K562 (cell line): ENCODE measurements around the gene ZBTB22. TPM values are rescaled to one million over a fixed set of nuclear protein-coding genes. Genes with fewer than 3 reads are reported as not detected.

Experiments used
- ATF6 ChIP-seq: sonication (generic); formaldehyde crosslinking; IDR thresholded peaks from 2 replicates; pipeline ENCODE4 v1.4.0; 2020; ENCODE audit warnings: mild to moderate bottlenecking, missing genetic modification reagents
- CC2D1A ChIP-seq: fragments of 450-650 bp; IDR thresholded peaks from 2 replicates; pipeline ENCODE4 v1.6.1; 2017; ENCODE audit warnings: mild to moderate bottlenecking
- CREB3L1 ChIP-seq: fragments of 450-650 bp; IDR thresholded peaks from 2 replicates; pipeline ENCODE4 v1.6.1; 2014; ENCODE audit warnings: low read depth, mild to moderate bottlenecking, moderate library complexity, borderline replicate concordance
- CSDE1 ChIP-seq, 2 experiments: fragments of 450-650 bp; IDR thresholded peaks; 2 replicates each; pipeline ENCODE4 v1.6.1; 2016; ENCODE audit warnings: mild to moderate bottlenecking in 1 of 2
- HMBOX1 ChIP-seq: sonication (generic); IDR thresholded peaks from 2 replicates; pipeline ENCODE4 v1.6.1; 2016
- MECOM ChIP-seq: fragments of 250-450 bp; sonication (Bioruptor Pico); IDR thresholded peaks from 2 replicates; pipeline ENCODE4 v1.8.0; 2022; ENCODE audit warnings: inconsistent platforms
- MED1 ChIP-seq: sonication (generic); formaldehyde crosslinking; IDR thresholded peaks from 2 replicates; pipeline ENCODE4 v1.8.1; 2023; ENCODE audit warnings: missing genetic modification reagents, borderline replicate concordance
- MEIS2 ChIP-seq: fragments of 450-650 bp; IDR thresholded peaks from 2 replicates; pipeline ENCODE4 v1.6.1; 2014; ENCODE audit warnings: mild to moderate bottlenecking; ENCODE audit not compliant: partially characterized antibody
- MITF ChIP-seq: IDR thresholded peaks from 2 replicates; pipeline ENCODE4 v1.6.1; 2014; ENCODE audit warnings: antibody characterized with exemption
- NBN ChIP-seq: fragments of 450-650 bp; IDR thresholded peaks from 2 replicates; pipeline ENCODE4 v1.6.1; 2016; ENCODE audit warnings: low read depth, mild to moderate bottlenecking
- NR2C1 ChIP-seq, 2 experiments: fragments of 450-650 bp; IDR thresholded peaks; 2 replicates each; pipeline ENCODE4 v1.6.1; 2017; ENCODE audit warnings: mild to moderate bottlenecking in 2 of 2, antibody characterized with exemption in 1 of 2, inconsistent platforms in 1 of 2, missing compliant biosample characterization in 1 of 2, missing genetic modification characterization in 1 of 2
- PHF20 ChIP-seq: fragments of 450-650 bp; IDR thresholded peaks from 2 replicates; pipeline ENCODE4 v1.6.1; 2018; ENCODE audit not compliant: partially characterized antibody
- POLR2H ChIP-seq: IDR thresholded peaks from 2 replicates; pipeline ENCODE4 v1.6.1; 2016; ENCODE audit warnings: missing genetic modification characterization, low read depth, mild to moderate bottlenecking, control low read depth, missing compliant biosample characterization, moderate library complexity
- RBM34 ChIP-seq: fragments of 200-400 bp; formaldehyde crosslinking; IDR thresholded peaks from 2 replicates; pipeline ENCODE4 v1.6.1; 2018; ENCODE audit warnings: low read length, borderline replicate concordance; ENCODE audit not compliant: insufficient read depth
- RUNX1 ChIP-seq: sonication (generic); IDR thresholded peaks from 2 replicates; pipeline ENCODE4 v1.6.1; 2016; ENCODE audit warnings: antibody characterized with exemption, low read depth
- SETDB1 ChIP-seq: IDR thresholded peaks from one replicate; pipeline ENCODE4 v1.6.1; 2012; ENCODE audit warnings: low read length, control low read depth, inconsistent platforms
- SPI1 ChIP-seq: IDR thresholded peaks from 2 replicates; pipeline ENCODE4 v1.6.1; 2011; ENCODE audit warnings: low read depth, low read length, control low read depth, borderline replicate concordance
- TAL1 ChIP-seq: fragments of 450-650 bp; IDR thresholded peaks from 2 replicates; pipeline ENCODE4 v1.6.1; 2016; ENCODE audit warnings: mild to moderate bottlenecking
- TCF7L2 ChIP-seq: fragments of 150-350 bp; IDR thresholded peaks from 2 replicates; pipeline ENCODE4 v1.6.1; 2016; ENCODE audit warnings: low read depth, mild to moderate bottlenecking, low read length, moderate library complexity
- ZNF449 ChIP-seq: fragments of 250-450 bp; sonication (Bioruptor Pico); IDR thresholded peaks from 2 replicates; pipeline ENCODE4 v1.8.0; 2022; ENCODE audit warnings: moderate library complexity, mild to moderate bottlenecking, inconsistent platforms
- ZNF644 ChIP-seq: fragments of 200-800 bp; sonication (Bioruptor generic); IDR thresholded peaks from 2 replicates; pipeline ENCODE4 v1.6.1; 2016; ENCODE audit warnings: low read depth, missing genetic modification characterization, missing compliant biosample characterization
- polyA plus RNA-seq, 8 experiments: library from polyadenylated mRNA; depleted of rRNA in 4 of 8; stranded (reverse) in 5 of 8; unstranded in 3 of 8; fragments of >200 nt; fragmentation: Nextera tagmentation in 2 of 8; fragmentation: Illumina TruSeq in 1 of 8; extraction: Ambion mirVana in 2 of 8; extraction: Trizol in 1 of 8; gene quantifications; 2 replicates each; pipeline versions ENCODE4 v1.2.1 to v1.2.3, GENCODE V29; 2011 to 2014; ENCODE audit warnings: inconsistent platforms in 1 of 8, missing spikeins in 1 of 8
- total RNA-seq, 7 experiments: library from RNA; depleted of rRNA in 6 of 7; stranded (reverse); fragments of >200 nt in 6 of 7; fragmentation: Illumina TruSeq in 2 of 7; extraction: Trizol in 2 of 7; gene quantifications; 2 replicates each; pipeline versions ENCODE4 v1.2.1 to v1.2.3, GENCODE V29; 2011 to 2021; ENCODE audit warnings: low replicate concordance in 1 of 7

Gene ZBTB22
- total and polyA plus RNA-seq, 9 of the 15 experiments (the other 6 are each of a cell fraction or from before 2014, with no cell fraction given) = 0.21 to 11.9 (median 7.1) TPM

- TF ChIP-seq ZNF449 (CRISPR knock-in tag) = no peak
- no peak for TF ChIP-seq MEIS2
- TF ChIP-seq MITF = 0 out of 2 replicates have a peak, but pooled peaks have one; percentile 37
- TF ChIP-seq RBM34 = no peak
- no peak for TF ChIP-seq ATF6
- TF ChIP-seq CSDE1 (IDR thresholded peaks at IDR 0.05) = no peak
- no peak for TF ChIP-seq HMBOX1
- TF ChIP-seq SPI1 = peak; percentile 99
- TF ChIP-seq CC2D1A = no peak
- TF ChIP-seq CREB3L1 = no peak
- TF ChIP-seq MED1 (CRISPR knock-in tag) = no peak
- no peak for TF ChIP-seq TAL1
- no peak for TF ChIP-seq NR2C1 (IDR thresholded peaks at IDR 0.05)
- no peak for TF ChIP-seq NR2C1 (tag; IDR thresholded peaks at IDR 0.05)
- TF ChIP-seq RUNX1 = no peak
- TF ChIP-seq SETDB1 = no peak
- no peak for TF ChIP-seq TCF7L2
- no peak for TF ChIP-seq PHF20
- TF ChIP-seq ZNF644 = no peak
- no peak for TF ChIP-seq POLR2H (tag)
- no peak for TF ChIP-seq NBN
- no peak for TF ChIP-seq MECOM (CRISPR knock-in tag)
These were observed 20.1 kb downstream of the ZBTB22 start (continued) for GRCh38 chr6:33297406-33297955.
